ENCODE data around the gene ACTR1A.

DNA sequence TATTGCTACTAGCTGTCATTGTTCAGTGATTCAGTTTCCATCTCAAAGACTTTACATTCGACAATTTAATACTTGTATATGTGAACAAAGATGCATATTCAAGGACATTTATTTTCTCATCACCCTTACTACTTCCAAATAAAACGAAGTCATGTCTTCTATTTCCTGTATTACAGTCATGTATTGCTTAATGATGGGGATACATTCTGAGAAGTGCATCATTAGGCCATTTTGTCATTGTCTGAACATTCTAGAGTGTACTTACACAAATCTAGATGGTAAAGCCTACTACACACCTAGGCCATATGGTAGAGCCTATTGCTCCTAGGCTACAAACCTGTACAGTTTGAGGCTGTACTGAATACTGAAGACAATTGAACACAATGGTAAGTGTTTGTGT, 57.7 kb downstream of the ACTR1A start:
- TF ChIP-seq CTCF (IDR thresholded peaks at IDR 0.05) (no peak), EZH2 (IDR thresholded peaks at IDR 0.05; ENCODE audit: borderline replicate concordance, insufficient read depth, low read depth, low read length, poor library complexity, severe bottlenecking) (no peak)
